CD4-positive, alpha-beta T cell (primary cell): Measurements from ENCODE around the gene MAP3K9. TPM values are rescaled to one million over a fixed set of nuclear protein-coding genes. Genes with fewer than 3 reads are reported as not detected.

Experiments
- ATAC-seq: fragments of 200-7000 bp; cut with Tn5 transposase; one replicate; pipeline ENCODE4 v1.10.0; 2022; ENCODE audit warnings: mild to moderate bottlenecking; ENCODE audit not compliant: poor library complexity
- CTCF ChIA-PET: fragments of 350-600 bp; sonication (Branson Sonifier 250); formaldehyde crosslinking; loops from one replicate; lab custom pipeline; 2021; ENCODE audit warnings: antibody characterized with exemption, inconsistent platforms; lab: Charles Lee
- POLR2A ChIA-PET: fragments of 350-600 bp; sonication (Branson Sonifier 250); formaldehyde crosslinking; loops from one replicate; lab custom pipeline; 2021; ENCODE audit warnings: antibody characterized with exemption, inconsistent platforms; lab: Charles Lee
- DNase-seq, 14 experiments: peaks; one replicate each; pipeline ENCODE4 v3.0.0-alpha.2; 2013 to 2020; ENCODE audit warnings: mixed read lengths in 2 of 14
- H3K27ac ChIP-seq, 2 donors: one replicate each; pipeline versions ENCODE4 v1.5.1 to v1.7.0; 2013; ENCODE audit warnings: low read length in 2 of 2, low read depth in 1 of 2, mild to moderate bottlenecking in 1 of 2
- H3K27me3 ChIP-seq, 2 experiments: 1 replicate in 1 of 2; 2 replicates in 1 of 2; pipeline versions ENCODE4 v1.6.1 to v1.7.0; 2013; ENCODE audit warnings: low read length in 2 of 2, control low read depth in 1 of 2, mild to moderate bottlenecking in 1 of 2, moderate library complexity in 1 of 2; ENCODE audit not compliant: insufficient read depth in 2 of 2, control insufficient read depth in 1 of 2
- H3K36me3 ChIP-seq: one replicate; pipeline ENCODE4 v1.6.1; 2013; ENCODE audit warnings: low read length, control low read depth; ENCODE audit not compliant: insufficient read depth
- H3K4me1 ChIP-seq: one replicate; pipeline ENCODE4 v1.6.1; 2013; ENCODE audit warnings: low read length, control low read depth; ENCODE audit not compliant: insufficient read depth
- H3K4me3 ChIP-seq: one replicate; pipeline ENCODE4 v1.5.1; 2013; ENCODE audit warnings: mild to moderate bottlenecking, low read length, moderate library complexity
- H3K9me3 ChIP-seq, 2 experiments: 1 replicate in 1 of 2; 2 replicates in 1 of 2; pipeline versions ENCODE4 v1.6.1 to v1.7.0; 2013; ENCODE audit warnings: low read length in 2 of 2, mild to moderate bottlenecking in 2 of 2, control low read depth in 1 of 2, moderate library complexity in 1 of 2; ENCODE audit not compliant: control insufficient read depth in 1 of 2, insufficient read depth in 1 of 2
- H3K27ac Mint-ChIP-seq: one replicate; pipeline ENCODE4 v1.8.0; 2020; ENCODE audit warnings: mixed read lengths
- H3K27me3 Mint-ChIP-seq: one replicate; pipeline ENCODE4 v1.8.0; 2021; ENCODE audit warnings: mixed read lengths
- H3K36me3 Mint-ChIP-seq: one replicate; pipeline ENCODE4 v1.8.0; 2021; ENCODE audit warnings: low read depth, mixed read lengths
- H3K4me1 Mint-ChIP-seq: one replicate; pipeline ENCODE4 v1.8.0; 2021; ENCODE audit warnings: low read depth, mixed read lengths
- H3K4me3 Mint-ChIP-seq: one replicate; pipeline ENCODE4 v1.8.0; 2020; ENCODE audit warnings: mild to moderate bottlenecking, mixed read lengths
- H3K9me3 Mint-ChIP-seq: one replicate; pipeline ENCODE4 v1.8.0; 2020; ENCODE audit warnings: mixed read lengths
- intact Hi-C, 2 experiments: fragments of 100-400 bp; cut with DNase I in 1 of 2; cut with micrococcal nuclease in 1 of 2; formaldehyde crosslinking; loops; one replicate each; pipeline versions ENCODE4 v1.15.1 to v1.9.0; 2023 to 2025; cut with DNase I, micrococcal nuclease
- total RNA-seq, 174 experiments: library from RNA in 2 of 174; stranded (reverse) in 2 of 174; gene quantifications; one replicate each; pipeline ENCODE4 v1.2.3 and lab custom pipeline; 2021 to 2026
- TF ChIP-seq, protein P1 (sequence below): fragments of 200-600 bp; IDR thresholded peaks from one replicate; pipeline ENCODE4 v1.8.0; 2022; ENCODE audit warnings: antibody characterized with exemption, mild to moderate bottlenecking

Gene MAP3K9
- total RNA-seq, 2 experiments from 2014 or later, result 5.9 to 6.3 TPM

DNA sequence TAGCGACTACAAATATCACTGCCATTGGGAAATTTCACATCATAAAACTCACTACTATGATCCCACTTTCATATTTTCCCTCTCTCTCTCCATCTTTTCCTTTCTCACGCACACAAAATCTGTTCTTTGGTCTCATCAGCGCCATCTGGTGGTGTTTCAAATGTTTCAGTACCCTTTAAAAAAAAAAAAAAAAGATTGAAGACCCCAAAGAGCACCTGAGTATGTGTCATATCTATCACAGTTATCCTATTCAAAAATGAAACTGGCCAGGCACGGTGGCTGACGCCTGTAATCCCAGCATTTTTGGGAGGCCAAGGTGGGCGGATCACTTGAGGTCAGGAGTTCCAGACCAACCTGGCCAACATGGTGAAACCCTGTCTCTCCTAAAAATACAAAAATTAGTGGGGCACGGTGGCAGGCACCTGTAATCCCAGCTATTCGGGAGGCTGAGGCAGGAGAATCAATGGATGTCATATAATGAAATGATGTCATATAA is 95.2 kb downstream of the MAP3K9 start:
- CTCF ChIA-PET, result interaction anchor here (0.7 to 1.2 kb wide), 3 partner anchors 69 to 90 kb away, joined by 3 to 4 read pairs (median 3); no protein-coding TSS in a partner anchor
- H3K9me3 Mint-ChIP-seq, result no peaks in the 10 kb centered on the region
- Histone ChIP-seq H3K9me3 (no peaks in the 10 kb centered on the region), H3K4me3 (no peak overlapping the region), H3K27ac (no peak overlapping the region), H3K36me3 (no peaks in the 10 kb centered on the region), H3K4me1 (peaks cover 5% of the 10 kb centered on the region), H3K27me3 (no peaks in the 10 kb centered on the region)
- POLR2A ChIA-PET, result interaction anchor here (1.2 kb wide), 1 partner anchor 73 kb away, joined by 6 read pairs; the partner anchor contains the start of gene TTC9
- no peaks in the 10 kb centered on the region for H3K36me3 Mint-ChIP-seq
- ATAC-seq (no peak), DNase-seq (peak in 12 of 14 experiments; percentile 12 to 84 (median 36))
- intact Hi-C loops, result loop anchor here (1.0 to 10.0 kb wide), 6 partner anchors 72 to 899 kb away; partner anchors contain the start of gene TTC9 (in 1 of the 2)
- H3K27ac Mint-ChIP-seq, result no peak overlapping the region
- TF ChIP-seq, protein P1, sequence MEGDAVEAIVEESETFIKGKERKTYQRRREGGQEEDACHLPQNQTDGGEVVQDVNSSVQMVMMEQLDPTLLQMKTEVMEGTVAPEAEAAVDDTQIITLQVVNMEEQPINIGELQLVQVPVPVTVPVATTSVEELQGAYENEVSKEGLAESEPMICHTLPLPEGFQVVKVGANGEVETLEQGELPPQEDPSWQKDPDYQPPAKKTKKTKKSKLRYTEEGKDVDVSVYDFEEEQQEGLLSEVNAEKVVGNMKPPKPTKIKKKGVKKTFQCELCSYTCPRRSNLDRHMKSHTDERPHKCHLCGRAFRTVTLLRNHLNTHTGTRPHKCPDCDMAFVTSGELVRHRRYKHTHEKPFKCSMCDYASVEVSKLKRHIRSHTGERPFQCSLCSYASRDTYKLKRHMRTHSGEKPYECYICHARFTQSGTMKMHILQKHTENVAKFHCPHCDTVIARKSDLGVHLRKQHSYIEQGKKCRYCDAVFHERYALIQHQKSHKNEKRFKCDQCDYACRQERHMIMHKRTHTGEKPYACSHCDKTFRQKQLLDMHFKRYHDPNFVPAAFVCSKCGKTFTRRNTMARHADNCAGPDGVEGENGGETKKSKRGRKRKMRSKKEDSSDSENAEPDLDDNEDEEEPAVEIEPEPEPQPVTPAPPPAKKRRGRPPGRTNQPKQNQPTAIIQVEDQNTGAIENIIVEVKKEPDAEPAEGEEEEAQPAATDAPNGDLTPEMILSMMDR, result peak; percentile 95
- H3K4me1 Mint-ChIP-seq, result peaks cover 5% of the 10 kb centered on the region
- no peak overlapping the region for H3K4me3 Mint-ChIP-seq
- no peaks in the 10 kb centered on the region for H3K27me3 Mint-ChIP-seq

- H3K27ac ChIP-seq, result no peak overlapping the region
- H3K4me1 ChIP-seq, result peaks cover 5% of the 10 kb centered on the region
- DNase-seq (no peak), ATAC-seq (no peak)
- no peak overlapping the region for H3K4me3 ChIP-seq
- no peaks in the 10 kb centered on the region for H3K27me3 ChIP-seq
- H3K27me3 Mint-ChIP-seq, result no peaks in the 10 kb centered on the region
- no peak overlapping the region for H3K27ac Mint-ChIP-seq
- peaks cover 5% of the 10 kb centered on the region for H3K4me1 Mint-ChIP-seq
- POLR2A ChIA-PET, result interaction anchor here (0.5 to 1.2 kb wide), 2 partner anchors 72 to 195 kb away, joined by 3 to 6 read pairs; partner anchors contain the start of gene TTC9
- no peaks in the 10 kb centered on the region for H3K36me3 Mint-ChIP-seq
- no peaks in the 10 kb centered on the region for H3K9me3 ChIP-seq
- no peaks in the 10 kb centered on the region for H3K9me3 Mint-ChIP-seq
- no peaks in the 10 kb centered on the region for H3K36me3 ChIP-seq
- no peak overlapping the region for H3K4me3 Mint-ChIP-seq
- intact Hi-C loops, result loop anchor here (1.0 to 10.0 kb wide), 6 partner anchors 53 to 899 kb away; partner anchors contain the start of gene TTC9 (in 1 of the 2)
- TF ChIP-seq, protein P1, result no peak
- CTCF ChIA-PET, result interaction anchor here (0.7 to 1.2 kb wide), 4 partner anchors 68 to 90 kb away, joined by 3 to 4 read pairs (median 3); no protein-coding TSS in a partner anchor
Observed at GRCh38 chr14:70713511-70713916, 95.8 kb downstream of the MAP3K9 start.

GRCh38 chr14:70713096-70713495 is 96.2 kb downstream of the MAP3K9 start:
- intact Hi-C loops, result loop anchor here (1.0 to 10.0 kb wide), 6 partner anchors 52 to 898 kb away; partner anchors contain the start of gene TTC9 (in 1 of the 2)
- Mint-ChIP-seq H3K27ac (no peak overlapping the region), H3K36me3 (no peaks in the 10 kb centered on the region), H3K9me3 (no peaks in the 10 kb centered on the region), H3K4me1 (peaks cover 5% of the 10 kb centered on the region), H3K27me3 (no peaks in the 10 kb centered on the region), H3K4me3 (no peak overlapping the region)
- DNase-seq, result no peak
- no peaks in the 10 kb centered on the region for H3K36me3 ChIP-seq
- H3K27me3 ChIP-seq, result no peaks in the 10 kb centered on the region
- ATAC-seq, result no peak
- ChIA-PET CTCF (interaction anchor here (0.7 to 1.2 kb wide), 4 partner anchors 68 to 90 kb away, joined by 3 to 4 read pairs (median 3); no protein-coding TSS in a partner anchor), POLR2A (interaction anchor here (0.5 to 1.2 kb wide), 2 partner anchors 72 to 196 kb away, joined by 3 to 6 read pairs; partner anchors contain the start of gene TTC9)
- peaks cover 5% of the 10 kb centered on the region for H3K4me1 ChIP-seq
- H3K9me3 ChIP-seq, result no peaks in the 10 kb centered on the region
- TF ChIP-seq, protein P1, result no peak
- H3K4me3 ChIP-seq, result no peak overlapping the region
- no peak overlapping the region for H3K27ac ChIP-seq
